AG04450 (cell line): ENCODE results near the gene PPP1R3G. TPM values are rescaled to one million over a fixed set of nuclear protein-coding genes. Genes with fewer than 3 reads are reported as not detected.

ENCODE experiments used
- CTCF ChIA-PET: fragments of 300-600, 350-600 bp; formaldehyde crosslinking; extraction: SDS; loops from one replicate; lab custom pipeline; 2022; ENCODE audit warnings: antibody characterized with exemption, inconsistent platforms; lab: Charles Lee
- POLR2A ChIA-PET: fragments of 350-600 bp; formaldehyde crosslinking; extraction: SDS; loops from one replicate; lab custom pipeline; 2021; ENCODE audit warnings: antibody characterized with exemption, inconsistent platforms; lab: Yijun Ruan, JAX
- DNase-seq: peaks from one replicate; pipeline ENCODE4 v3.0.0-alpha.2; 2011; ENCODE audit warnings: low read depth, low spot score
- H3K27ac ChIP-seq: one replicate; pipeline ENCODE4 v1.5.1; 2012; ENCODE audit warnings: low read depth, low read length, control low read depth
- H3K27me3 ChIP-seq: one replicate; pipeline ENCODE4 v1.6.0; 2012; ENCODE audit warnings: low read length; ENCODE audit not compliant: control insufficient read depth, insufficient read depth
- H3K4me3 ChIP-seq: 2 replicates; pipeline ENCODE4 v1.5.1; 2011; ENCODE audit warnings: mild to moderate bottlenecking, low read depth, low read length, control low read depth
- H3K9me3 ChIP-seq: 2 replicates; pipeline ENCODE4 v1.5.1; 2012; ENCODE audit warnings: low read length; ENCODE audit not compliant: control insufficient read depth, insufficient read depth
- CTCF ChIP-seq: IDR thresholded peaks from 2 replicates; pipeline ENCODE4 v1.5.1; 2011; ENCODE audit warnings: low read depth, low read length, control low read depth, inconsistent platforms
- polyA plus RNA-seq: library from polyadenylated mRNA; depleted of rRNA; stranded (reverse); fragments of >200 nt; gene quantifications from 2 replicates; pipeline ENCODE4 v1.2.3, GENCODE V29; 2011

The PPP1R3G gene
- polyA plus RNA-seq, 1 experiment: 0.11 TPM

GRCh38 chr6:5107341-5107740 is 22.2 kb downstream of the PPP1R3G start:
- TF ChIP-seq CTCF: no peak
- H3K9me3 ChIP-seq: no peaks in the 10 kb centered on the region
- H3K27ac ChIP-seq: no peak overlapping the region
- H3K27me3 ChIP-seq: no peaks in the 10 kb centered on the region
- POLR2A ChIA-PET: no interaction called here
- no peak overlapping the region for H3K4me3 ChIP-seq
- CTCF ChIA-PET: no interaction called here
- no peak for DNase-seq

- DNase-seq: no peak
- Histone ChIP-seq H3K9me3 (no peaks in the 10 kb centered on the region), H3K4me3 (no peak overlapping the region), H3K27ac (no peak overlapping the region), H3K27me3 (no peaks in the 10 kb centered on the region)
- no peak for TF ChIP-seq CTCF
- POLR2A ChIA-PET: no interaction called here
- CTCF ChIA-PET: no interaction called here
Observed at GRCh38 chr6:5108068-5108467, 22.9 kb downstream of the PPP1R3G start.

GRCh38 chr6:5108536-5109150 is 23.5 kb downstream of the PPP1R3G start:
- no peak for TF ChIP-seq CTCF
- Histone ChIP-seq H3K9me3 (no peaks in the 10 kb centered on the region), H3K4me3 (no peak overlapping the region), H3K27me3 (no peaks in the 10 kb centered on the region), H3K27ac (no peak overlapping the region)
- ChIA-PET POLR2A (no interaction called here), CTCF (no interaction called here)
- no peak for DNase-seq

- H3K4me3 ChIP-seq: no peak overlapping the region
- CTCF ChIA-PET: no interaction called here
- POLR2A ChIA-PET: no interaction called here
- TF ChIP-seq CTCF: no peak
- H3K9me3 ChIP-seq: no peaks in the 10 kb centered on the region
- no peaks in the 10 kb centered on the region for H3K27me3 ChIP-seq
- no peak overlapping the region for H3K27ac ChIP-seq
- no peak for DNase-seq
Observed at GRCh38 chr6:5109436-5109835, 24.3 kb downstream of the PPP1R3G start.

GRCh38 chr6:5110246-5110645 is 25.1 kb downstream of the PPP1R3G start:
- Histone ChIP-seq H3K4me3 (no peak overlapping the region), H3K9me3 (no peaks in the 10 kb centered on the region), H3K27me3 (no peaks in the 10 kb centered on the region), H3K27ac (no peak overlapping the region)
- ChIA-PET CTCF (no interaction called here), POLR2A (no interaction called here)
- TF ChIP-seq CTCF: no peak
- no peak for DNase-seq
